Measurements from ENCODE around the gene FJX1. TPM values are rescaled to one million over a fixed set of nuclear protein-coding genes. Genes with fewer than 3 reads are reported as not detected.
A peak's percentile ranks its signal among the peaks of the same experiment; 100 is the strongest.

FJX1 gene
- total RNA-seq, 2 donors from 2014 or later: 11.7 to 17.4 TPM

GRCh38 chr11:35626501-35626900 lies 8.2 kb downstream of the FJX1 start:
- 83 to 92% methylated on average over 2 of the region's 2 CpGs for WGBS, 2 experiments (ENCODE audit: insufficient coverage in 1 of 2, insufficient read length in 1 of 2)
- no peak for TF ChIP-seq CTCF (conservative IDR thresholded peaks at IDR 0.05)
- Mint-ChIP-seq H3K27me3 (ENCODE audit: insufficient read depth) (peaks cover 79% of the 10 kb centered on the region), H3K9me3 (no peaks in the 10 kb centered on the region), H3K4me3 (no peak overlapping the region), H3K36me3 (ENCODE audit: low read depth) (no peaks in the 10 kb centered on the region), H3K27ac (no peak overlapping the region), H3K4me1 (peaks cover 9% of the 10 kb centered on the region)
- no peak for DNase-seq
- Histone ChIP-seq H3K4me3 (ENCODE audit: low read length) (no peak overlapping the region), H3K9ac (ENCODE audit: extremely low read depth, low read length, poor library complexity, severe bottlenecking) (no peak overlapping the region), H3K4me1 (ENCODE audit: control insufficient read depth, insufficient read depth, low read length) (no peaks in the 10 kb centered on the region), H3K27ac (ENCODE audit: low read depth, low read length) (no peak overlapping the region), H3K9me3 (ENCODE audit: control insufficient read depth, low read length) (peaks cover 9% of the 10 kb centered on the region), H3K27me3 (ENCODE audit: control insufficient read depth, insufficient read depth, low read length, poor library complexity, severe bottlenecking) (peaks cover 42% of the 10 kb centered on the region), H3K36me3 (ENCODE audit: control insufficient read depth, insufficient read depth, low read length) (no peaks in the 10 kb centered on the region)

GRCh38 chr11:35629511-35629910 lies 11.3 kb downstream of the FJX1 start:
- Histone ChIP-seq H3K36me3 (ENCODE audit: control insufficient read depth, insufficient read depth, low read length) (no peaks in the 10 kb centered on the region), H3K4me1 (ENCODE audit: control insufficient read depth, insufficient read depth, low read length) (no peaks in the 10 kb centered on the region), H3K9ac (ENCODE audit: extremely low read depth, low read length, poor library complexity, severe bottlenecking) (no peak overlapping the region), H3K9me3 (ENCODE audit: control insufficient read depth, low read length) (peaks cover 9% of the 10 kb centered on the region), H3K27ac (ENCODE audit: low read depth, low read length) (no peak overlapping the region), H3K27me3 (ENCODE audit: control insufficient read depth, insufficient read depth, low read length, poor library complexity, severe bottlenecking) (peaks cover 49% of the 10 kb centered on the region), H3K4me3 (ENCODE audit: low read length) (no peak overlapping the region)
- Mint-ChIP-seq H3K27me3 (ENCODE audit: insufficient read depth) (peaks cover 70% of the 10 kb centered on the region), H3K27ac (no peak overlapping the region), H3K36me3 (ENCODE audit: low read depth) (no peaks in the 10 kb centered on the region), H3K4me3 (no peak overlapping the region), H3K4me1 (peaks cover 16% of the 10 kb centered on the region), H3K9me3 (no peaks in the 10 kb centered on the region)
- peak; percentile 44 for DNase-seq
- 85 to 88% methylated on average over 3 to 4 of the region's 4 CpGs for WGBS, 2 experiments (ENCODE audit: insufficient coverage in 1 of 2, insufficient read length in 1 of 2)
- no peak for TF ChIP-seq CTCF (conservative IDR thresholded peaks at IDR 0.05)

- 84 to 96% methylated on average over 5 to 6 of the region's 6 CpGs for WGBS, 2 experiments (ENCODE audit: insufficient coverage in 1 of 2, insufficient read length in 1 of 2)
- no peak for TF ChIP-seq CTCF (conservative IDR thresholded peaks at IDR 0.05)
- peaks cover 16% of the 10 kb centered on the region for H3K4me1 Mint-ChIP-seq
- H3K36me3 Mint-ChIP-seq (ENCODE audit: low read depth): no peaks in the 10 kb centered on the region
- no peak overlapping the region for H3K4me3 Mint-ChIP-seq
- H3K27me3 Mint-ChIP-seq (ENCODE audit: insufficient read depth): peaks cover 66% of the 10 kb centered on the region
- H3K27ac Mint-ChIP-seq: no peak overlapping the region
- Histone ChIP-seq H3K4me3 (ENCODE audit: low read length) (no peak overlapping the region), H3K27ac (ENCODE audit: low read depth, low read length) (no peak overlapping the region), H3K27me3 (ENCODE audit: control insufficient read depth, insufficient read depth, low read length, poor library complexity, severe bottlenecking) (peaks cover 45% of the 10 kb centered on the region), H3K36me3 (ENCODE audit: control insufficient read depth, insufficient read depth, low read length) (no peaks in the 10 kb centered on the region), H3K4me1 (ENCODE audit: control insufficient read depth, insufficient read depth, low read length) (no peaks in the 10 kb centered on the region), H3K9ac (ENCODE audit: extremely low read depth, low read length, poor library complexity, severe bottlenecking) (no peak overlapping the region), H3K9me3 (ENCODE audit: control insufficient read depth, low read length) (peaks cover 9% of the 10 kb centered on the region)
- no peaks in the 10 kb centered on the region for H3K9me3 Mint-ChIP-seq
- DNase-seq: no peak
Measured at GRCh38 chr11:35629914-35630313, 11.7 kb downstream of the FJX1 start.
